Body of pancreas (tissue), 4 donors: Measurements from ENCODE around the gene INKA1. TPM values are rescaled to one million over a fixed set of nuclear protein-coding genes. Genes with fewer than 3 reads are reported as not detected.

Experiments
- ATAC-seq: fragments of 150-250 bp; one replicate; pipeline ENCODE4 v1.9.1; 2016
- DNase-seq, 4 donors: peaks; one replicate each; pipeline ENCODE4 v3.0.0-alpha.2; 2019
- H3K27ac ChIP-seq, 4 donors: fragments of 200-600 bp; sonication (generic); 1 replicate in 3 of 4; 2 replicates in 1 of 4; pipeline versions ENCODE4 v1.5.1 to v1.6.1; 2016 to 2019; ENCODE audit warnings: mild to moderate bottlenecking in 1 of 4, mixed read lengths in 1 of 4, moderate library complexity in 1 of 4
- H3K27me3 ChIP-seq, 2 donors: fragments of 200-600 bp; sonication (generic); one replicate each; pipeline ENCODE4 v1.6.0; 2016; ENCODE audit warnings: mild to moderate bottlenecking in 1 of 2
- H3K36me3 ChIP-seq, 2 donors: fragments of 200-600 bp; sonication (generic); replicated peaks in 1 of 2; 2 replicates each; pipeline ENCODE4 v1.5.1; 2016; ENCODE audit warnings: low read depth in 2 of 2; ENCODE audit not compliant: insufficient read depth in 1 of 2
- H3K4me1 ChIP-seq: fragments of 200-600 bp; sonication (generic); one replicate; pipeline ENCODE4 v1.6.0; 2016
- H3K4me3 ChIP-seq, 2 donors: fragments of 200-600 bp; sonication (generic); 1 replicate in 1 of 2; 2 replicates in 1 of 2; pipeline ENCODE4 v1.5.1; 2016 to 2019
- H3K9me3 ChIP-seq, 3 donors: fragments of 200-600 bp; sonication (generic); 1 replicate in 2 of 3; 2 replicates in 1 of 3; pipeline ENCODE4 v1.5.1; 2016
- CTCF ChIP-seq, 7 experiments: fragments of 450-650 bp in 4 of 7; fragments of 200-600 bp in 3 of 7; sonication (generic) in 3 of 7; IDR thresholded peaks; one replicate each; pipeline ENCODE4 v1.5.1; 2016 to 2019; ENCODE audit warnings: antibody characterized with exemption in 7 of 7
- POLR2A ChIP-seq, 3 donors: fragments of 450-650 bp; IDR thresholded peaks; one replicate each; pipeline ENCODE4 v1.6.1; 2016; ENCODE audit warnings: antibody characterized with exemption in 3 of 3, mild to moderate bottlenecking in 2 of 3
- WGBS, 2 donors: methylation state at CpG; one replicate each; pipeline ENCODE4 v1.1.5; 2017; 5-methylcytosine and 5-hydroxymethylcytosine counted together
- intact Hi-C: fragments of 100-400 bp; cut with DNase I; formaldehyde crosslinking; loops from one replicate; pipeline ENCODE4 v1.15.1; 2023
- total RNA-seq, 2 donors: library from RNA; depleted of rRNA; stranded (reverse); fragments of >200 nt; gene quantifications; one replicate each; pipeline ENCODE4 v1.1.0, GENCODE V29; 2016

Gene INKA1
- total RNA-seq, 2 donors from 2014 or later, result 2.6 TPM; not detected in 1

GRCh38 chr3:49803465-49804140 is 542 bp downstream of the INKA1 start:
- ATAC-seq (peak; percentile 1), DNase-seq (peak in 1 of 4 donors; percentile 25)
- TF ChIP-seq CTCF (IDR thresholded peaks at IDR 0.05) (no peak), POLR2A (IDR thresholded peaks at IDR 0.05) (no peak)
- peak overlapping the region in 3 of 4 donors; percentile 47 to 75 (median 71) for H3K27ac ChIP-seq
- 12 to 68% methylated on average over 10 to 31 of the region's 41 CpGs for WGBS, 2 donors
- H3K4me3 ChIP-seq, result peak overlapping the region; percentile 78 to 86
- no peaks in the 10 kb centered on the region for H3K36me3 ChIP-seq
- H3K9me3 ChIP-seq, result no peaks in the 10 kb centered on the region
- H3K4me1 ChIP-seq, result peaks cover 50% of the 10 kb centered on the region
- no peaks in the 10 kb centered on the region for H3K27me3 ChIP-seq
- intact Hi-C loops, result loop anchor here (5.0 kb wide), 1 partner anchor 39 kb away; no protein-coding TSS in a partner anchor

- intact Hi-C loops, result loop anchor here (5.0 kb wide), 2 partner anchors 38 to 103 kb away; no protein-coding TSS in a partner anchor
- Histone ChIP-seq H3K27me3 (no peaks in the 10 kb centered on the region), H3K36me3 (no peaks in the 10 kb centered on the region), H3K4me3 (no peak overlapping the region), H3K9me3 (no peaks in the 10 kb centered on the region), H3K4me1 (peaks cover 50% of the 10 kb centered on the region), H3K27ac (peak overlapping the region in 1 of 4 donors; percentile 73)
- 70 to 88% methylated on average over 7 to 25 of the region's 26 CpGs for WGBS, 2 donors
- no peak for ATAC-seq
- no peak for DNase-seq
- no peak for TF ChIP-seq POLR2A (IDR thresholded peaks at IDR 0.05)
- no peak for TF ChIP-seq CTCF (IDR thresholded peaks at IDR 0.05)
Observed at GRCh38 chr3:49804141-49805041, 1.3 kb downstream of the INKA1 start.

GRCh38 chr3:49805367-49805782 is 2.3 kb downstream of the INKA1 start:
- peaks cover 50% of the 10 kb centered on the region for H3K4me1 ChIP-seq
- peak; percentile 40 to 88 (median 84) for DNase-seq
- intact Hi-C loops, result loop anchor here (5.0 kb wide), 1 partner anchor 102 kb away; no protein-coding TSS in a partner anchor
- H3K4me3 ChIP-seq, result no peak overlapping the region
- H3K36me3 ChIP-seq, result no peaks in the 10 kb centered on the region
- peak overlapping the region in 3 of 4 donors; percentile 22 to 73 (median 65) for H3K27ac ChIP-seq
- H3K27me3 ChIP-seq, result no peaks in the 10 kb centered on the region
- no peaks in the 10 kb centered on the region for H3K9me3 ChIP-seq
- WGBS, 2 donors, result 20 to 38% methylated on average over 3 of the region's 3 CpGs
- TF ChIP-seq POLR2A (IDR thresholded peaks at IDR 0.05) (no peak), CTCF (IDR thresholded peaks at IDR 0.05) (no peak)
- ATAC-seq, result peak; percentile 76

GRCh38 chr3:49805897-49806701 is 3.0 kb downstream of the INKA1 start:
- no peaks in the 10 kb centered on the region for H3K27me3 ChIP-seq
- ATAC-seq (no peak), DNase-seq (peak in 1 of 4 donors; percentile 25)
- WGBS, 2 donors, result 50 to 67% methylated on average over 4 to 11 of the region's 11 CpGs
- H3K4me1 ChIP-seq, result peaks cover 50% of the 10 kb centered on the region
- intact Hi-C loops, result loop anchor here (5.0 kb wide), 1 partner anchor 101 kb away; no protein-coding TSS in a partner anchor
- no peak overlapping the region for H3K4me3 ChIP-seq
- H3K9me3 ChIP-seq, result no peaks in the 10 kb centered on the region
- H3K36me3 ChIP-seq, result no peaks in the 10 kb centered on the region
- H3K27ac ChIP-seq, result peak overlapping the region in 3 of 4 donors; percentile 22 to 73 (median 65)
- TF ChIP-seq CTCF (IDR thresholded peaks at IDR 0.05) (no peak), POLR2A (IDR thresholded peaks at IDR 0.05) (no peak)
